Breast epithelium (tissue), 4 donors: ENCODE measurements around the gene UNC5B. TPM values are rescaled to one million over a fixed set of nuclear protein-coding genes. Genes with fewer than 3 reads are reported as not detected.

Experiments
- DNase-seq, 2 donors: peaks; one replicate each; pipeline ENCODE4 v3.0.0-alpha.2; 2019; ENCODE audit warnings: low spot score in 2 of 2
- H3K27ac ChIP-seq, 2 donors: fragments of 200-600 bp; sonication (generic) in 1 of 2; one replicate each; pipeline ENCODE4 v1.5.1; 2016 to 2019; ENCODE audit warnings: mild to moderate bottlenecking in 1 of 2
- H3K27me3 ChIP-seq, 2 donors: fragments of 200-600 bp; sonication (generic) in 1 of 2; one replicate each; pipeline versions ENCODE4 v1.5.1 to v1.6.0; 2017 to 2019; ENCODE audit warnings: control low read depth in 1 of 2, mild to moderate bottlenecking in 1 of 2
- H3K36me3 ChIP-seq: fragments of 200-600 bp; one replicate; pipeline ENCODE4 v1.5.1; 2019
- H3K4me1 ChIP-seq, 2 donors: fragments of 200-600 bp; sonication (generic); one replicate each; pipeline ENCODE4 v1.5.1; 2016 to 2019; ENCODE audit warnings: control low read depth in 1 of 2
- H3K4me3 ChIP-seq, 3 donors: fragments of 200-600 bp; sonication (generic); 1 replicate in 2 of 3; 2 replicates in 1 of 3; pipeline ENCODE4 v1.5.1; 2016 to 2019; ENCODE audit warnings: mild to moderate bottlenecking in 3 of 3, moderate library complexity in 2 of 3
- H3K9me3 ChIP-seq, 2 donors: fragments of 200-600 bp; sonication (generic) in 1 of 2; one replicate each; pipeline ENCODE4 v1.5.1; 2016 to 2019; ENCODE audit warnings: control low read depth in 1 of 2
- POLR2A ChIP-seq: fragments of 450-650 bp; IDR thresholded peaks from one replicate; pipeline ENCODE4 v1.6.1; 2016; ENCODE audit warnings: antibody characterized with exemption, mild to moderate bottlenecking, moderate library complexity
- POLR2AphosphoS5 ChIP-seq, 3 donors: sonication (generic); formaldehyde crosslinking; IDR thresholded peaks; one replicate each; pipeline ENCODE4 v1.6.1; 2017; ENCODE audit warnings: antibody characterized with exemption in 3 of 3
- intact Hi-C: fragments of 100-400 bp; cut with DNase I; formaldehyde crosslinking; loops from one replicate; pipeline ENCODE4 v1.15.1; 2023; ENCODE audit warnings: low total_unique reads
- total RNA-seq, 3 donors: library from RNA; depleted of rRNA; stranded (reverse); fragments of >200 nt; gene quantifications; one replicate each; pipeline ENCODE4 v1.1.0, GENCODE V29; 2016
- TF ChIP-seq, protein P1 (sequence below), 3 donors: fragments of 450-650 bp; IDR thresholded peaks; one replicate each; pipeline ENCODE4 v1.5.1; 2016 to 2017; ENCODE audit warnings: antibody characterized with exemption in 3 of 3, mild to moderate bottlenecking in 3 of 3, moderate library complexity in 3 of 3

Gene UNC5B
- total RNA-seq, 3 donors from 2014 or later, result 0.80 to 4.9 (median 3.5) TPM

DNA sequence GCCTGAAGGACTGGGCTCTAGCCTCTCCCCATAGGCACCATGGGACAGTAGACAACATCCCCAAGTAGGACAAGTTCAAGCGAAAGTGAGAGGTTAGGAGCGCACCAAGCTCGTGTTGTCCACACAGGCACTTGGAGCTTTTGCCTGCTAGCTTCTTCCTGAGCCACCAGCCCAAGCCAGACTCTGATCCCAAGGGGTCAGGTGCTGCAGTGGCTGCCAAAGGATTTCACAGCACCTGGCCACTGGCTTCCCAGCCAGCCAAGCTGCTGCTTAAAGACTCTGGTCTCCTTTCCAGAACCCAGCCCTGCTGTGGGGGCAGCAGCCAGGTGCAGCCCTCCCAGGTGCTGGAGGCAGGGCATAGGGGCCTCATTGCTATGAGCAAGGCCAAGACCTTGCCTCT lies 33.0 kb upstream of the UNC5B start:
- TF ChIP-seq, protein P1, sequence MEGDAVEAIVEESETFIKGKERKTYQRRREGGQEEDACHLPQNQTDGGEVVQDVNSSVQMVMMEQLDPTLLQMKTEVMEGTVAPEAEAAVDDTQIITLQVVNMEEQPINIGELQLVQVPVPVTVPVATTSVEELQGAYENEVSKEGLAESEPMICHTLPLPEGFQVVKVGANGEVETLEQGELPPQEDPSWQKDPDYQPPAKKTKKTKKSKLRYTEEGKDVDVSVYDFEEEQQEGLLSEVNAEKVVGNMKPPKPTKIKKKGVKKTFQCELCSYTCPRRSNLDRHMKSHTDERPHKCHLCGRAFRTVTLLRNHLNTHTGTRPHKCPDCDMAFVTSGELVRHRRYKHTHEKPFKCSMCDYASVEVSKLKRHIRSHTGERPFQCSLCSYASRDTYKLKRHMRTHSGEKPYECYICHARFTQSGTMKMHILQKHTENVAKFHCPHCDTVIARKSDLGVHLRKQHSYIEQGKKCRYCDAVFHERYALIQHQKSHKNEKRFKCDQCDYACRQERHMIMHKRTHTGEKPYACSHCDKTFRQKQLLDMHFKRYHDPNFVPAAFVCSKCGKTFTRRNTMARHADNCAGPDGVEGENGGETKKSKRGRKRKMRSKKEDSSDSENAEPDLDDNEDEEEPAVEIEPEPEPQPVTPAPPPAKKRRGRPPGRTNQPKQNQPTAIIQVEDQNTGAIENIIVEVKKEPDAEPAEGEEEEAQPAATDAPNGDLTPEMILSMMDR (IDR thresholded peaks at IDR 0.05), result no peak
- no peak for TF ChIP-seq POLR2AphosphoS5 (IDR thresholded peaks at IDR 0.05)
- TF ChIP-seq POLR2A, result no peak
- no peaks in the 10 kb centered on the region for H3K9me3 ChIP-seq
- no peak overlapping the region for H3K4me3 ChIP-seq
- no peak for DNase-seq
- no peaks in the 10 kb centered on the region for H3K4me1 ChIP-seq
- no peak overlapping the region for H3K27ac ChIP-seq
- no peaks in the 10 kb centered on the region for H3K36me3 ChIP-seq
- intact Hi-C loops, result no loop called here
- no peaks in the 10 kb centered on the region for H3K27me3 ChIP-seq

- no peak for TF ChIP-seq POLR2AphosphoS5 (IDR thresholded peaks at IDR 0.05)
- TF ChIP-seq POLR2A, result no peak
- TF ChIP-seq, protein P1 (IDR thresholded peaks at IDR 0.05), result no peak
- Histone ChIP-seq H3K9me3 (no peaks in the 10 kb centered on the region), H3K36me3 (no peaks in the 10 kb centered on the region), H3K27ac (no peak overlapping the region), H3K4me3 (no peak overlapping the region), H3K27me3 (no peaks in the 10 kb centered on the region), H3K4me1 (no peaks in the 10 kb centered on the region)
- DNase-seq, result no peak
- intact Hi-C loops, result no loop called here
These were observed 27.9 kb upstream of the UNC5B start for GRCh38 chr10:71184421-71184820.

DNA sequence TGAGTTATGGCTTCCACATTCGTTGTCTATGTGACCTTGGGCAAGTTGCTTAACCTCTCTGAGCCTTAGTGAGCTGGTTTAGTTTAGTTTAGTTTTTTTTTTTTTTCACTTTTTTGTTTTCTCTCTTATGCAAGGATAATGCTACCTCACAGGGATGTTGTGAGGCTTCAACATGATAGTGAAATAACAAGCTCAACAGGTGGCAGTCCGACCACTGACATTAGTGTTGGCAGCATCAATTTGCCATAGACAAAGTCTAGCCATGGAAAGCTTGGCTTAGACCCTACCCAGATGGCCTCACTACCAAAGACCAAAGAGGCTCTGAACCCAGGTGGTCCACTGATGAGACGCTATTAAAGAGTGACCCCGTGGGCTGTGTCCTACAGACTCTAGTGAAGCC lies 27.2 kb upstream of the UNC5B start:
- intact Hi-C loops, result loop anchor here (5.0 kb wide), 1 partner anchor 607 kb away; no protein-coding TSS in a partner anchor
- Histone ChIP-seq H3K27me3 (no peaks in the 10 kb centered on the region), H3K27ac (no peak overlapping the region), H3K4me3 (no peak overlapping the region), H3K36me3 (no peaks in the 10 kb centered on the region), H3K9me3 (no peaks in the 10 kb centered on the region), H3K4me1 (no peaks in the 10 kb centered on the region)
- DNase-seq, result no peak
- TF ChIP-seq POLR2AphosphoS5 (IDR thresholded peaks at IDR 0.05) (no peak), POLR2A (no peak)
- TF ChIP-seq, protein P1 (IDR thresholded peaks at IDR 0.05), result no peak

DNA sequence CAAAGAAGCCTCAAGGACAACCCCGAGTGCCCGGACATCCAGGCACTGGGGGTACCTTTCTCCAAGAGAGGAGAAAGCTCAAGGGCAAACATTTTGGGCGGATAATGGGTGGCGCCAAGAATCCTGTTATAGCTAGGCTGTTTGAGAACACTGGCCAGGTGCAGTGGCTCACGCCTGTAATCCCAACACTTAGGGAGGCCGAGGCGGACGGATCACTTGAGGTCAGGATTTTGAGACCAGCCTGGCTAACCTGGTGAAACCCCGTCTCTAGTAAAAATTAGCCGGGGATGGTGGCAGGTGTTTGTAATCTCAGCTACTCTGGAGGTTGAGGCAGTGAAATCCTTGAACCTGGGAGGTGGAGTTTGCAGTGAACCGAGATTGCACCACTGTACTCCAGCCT lies 25.2 kb upstream of the UNC5B start:
- TF ChIP-seq, protein P1 (IDR thresholded peaks at IDR 0.05), result no peak
- no peak for TF ChIP-seq POLR2AphosphoS5 (IDR thresholded peaks at IDR 0.05)
- TF ChIP-seq POLR2A, result no peak
- no peak overlapping the region for H3K4me3 ChIP-seq
- H3K27me3 ChIP-seq, result no peaks in the 10 kb centered on the region
- intact Hi-C loops, result loop anchor here (5.0 kb wide), 1 partner anchor 605 kb away; no protein-coding TSS in a partner anchor
- H3K4me1 ChIP-seq, result no peaks in the 10 kb centered on the region
- H3K27ac ChIP-seq, result no peak overlapping the region
- no peak for DNase-seq
- H3K9me3 ChIP-seq, result no peaks in the 10 kb centered on the region
- no peaks in the 10 kb centered on the region for H3K36me3 ChIP-seq

- Histone ChIP-seq H3K4me3 (no peak overlapping the region), H3K36me3 (no peaks in the 10 kb centered on the region), H3K27me3 (no peaks in the 10 kb centered on the region), H3K4me1 (no peaks in the 10 kb centered on the region), H3K9me3 (no peaks in the 10 kb centered on the region), H3K27ac (no peak overlapping the region)
- intact Hi-C loops, result loop anchor here (5.0 kb wide), 1 partner anchor 605 kb away; no protein-coding TSS in a partner anchor
- DNase-seq, result no peak
- TF ChIP-seq, protein P1 (IDR thresholded peaks at IDR 0.05), result no peak
- TF ChIP-seq POLR2A (no peak), POLR2AphosphoS5 (IDR thresholded peaks at IDR 0.05) (no peak)
These were observed 24.8 kb upstream of the UNC5B start for GRCh38 chr10:71187600-71187999.
